ENCODE measurements around the gene ZNF76.

Gene ZNF76

GRCh38 chr6:35288834-35289233, 29.3 kb downstream of the ZNF76 start:
- peaks cover 70 to 96% of the 10 kb centered on the region in 2 experiments for H3K36me3 ChIP-seq (ENCODE audit: control insufficient read depth in 1 of 2, insufficient read depth in 2 of 2, low read depth in 1 of 2, low read length in 2 of 2)
- H2BK12ac ChIP-seq (ENCODE audit: low read length in 2 of 2): no peak overlapping the region
- H3K23ac ChIP-seq (ENCODE audit: low read length in 2 of 2): no peak overlapping the region
- H3K27me3 ChIP-seq (ENCODE audit: control insufficient read depth in 1 of 2, insufficient read depth in 1 of 2, low read length in 2 of 2): no peaks in the 10 kb centered on the region
- H2AFZ ChIP-seq (ENCODE audit: low read depth, low read length): no peak overlapping the region
- H2BK5ac ChIP-seq (ENCODE audit: low read depth, low read length, poor library complexity, severe bottlenecking): no peak overlapping the region
- H3K9me3 ChIP-seq (ENCODE audit: control insufficient read depth, low read length): no peaks in the 10 kb centered on the region
- no peak overlapping the region for H3K18ac ChIP-seq (ENCODE audit: low read depth in 1 of 2, low read length in 2 of 2)
- no peak overlapping the region for H4K91ac ChIP-seq (ENCODE audit: low read length)
- H3K4me1 ChIP-seq (ENCODE audit: control insufficient read depth, insufficient read depth, low read depth, low read length): peaks cover 18% of the 10 kb centered on the region
- H3K27ac ChIP-seq (ENCODE audit: low read length, poor library complexity, severe bottlenecking): no peak overlapping the region
- H4K8ac ChIP-seq (ENCODE audit: low read length): no peak overlapping the region
- DNase-seq: no peak
- no peak overlapping the region for H2AK5ac ChIP-seq (ENCODE audit: low read length, severe bottlenecking)
- H2BK120ac ChIP-seq (ENCODE audit: low read depth, low read length): no peak overlapping the region
- no peak overlapping the region for H3K14ac ChIP-seq (ENCODE audit: low read length in 2 of 2)
- H3K9ac ChIP-seq (ENCODE audit: low read length): no peak overlapping the region
- no peak overlapping the region for H3K4me3 ChIP-seq (ENCODE audit: insufficient read depth in 1 of 2, low read depth in 1 of 2, low read length in 2 of 2)
- no peaks in the 10 kb centered on the region for H3K79me1 ChIP-seq (replicated peaks; ENCODE audit: low read length, poor library complexity, severe bottlenecking)
- 67% methylated on average over 3 of the region's 4 CpGs for WGBS
- H3K4ac ChIP-seq (ENCODE audit: low read depth in 1 of 2, low read length in 2 of 2): no peak overlapping the region
- no peak overlapping the region for H3K4me2 ChIP-seq (ENCODE audit: low read length, poor library complexity, severe bottlenecking)
- H2BK15ac ChIP-seq (ENCODE audit: low read depth, poor library complexity, severe bottlenecking): no peak overlapping the region

- Histone ChIP-seq H3K4me2 (ENCODE audit: low read length, poor library complexity, severe bottlenecking) (no peak overlapping the region), H2BK5ac (ENCODE audit: low read depth, low read length, poor library complexity, severe bottlenecking) (no peak overlapping the region), H4K91ac (ENCODE audit: low read length) (no peak overlapping the region), H2BK12ac (ENCODE audit: low read length in 2 of 2) (no peak overlapping the region), H2BK120ac (ENCODE audit: low read depth, low read length) (no peak overlapping the region), H3K4me1 (ENCODE audit: control insufficient read depth, insufficient read depth, low read depth, low read length) (peaks cover 11% of the 10 kb centered on the region), H3K27me3 (ENCODE audit: control insufficient read depth in 1 of 2, insufficient read depth in 1 of 2, low read length in 2 of 2) (no peaks in the 10 kb centered on the region), H2AK5ac (ENCODE audit: low read length, severe bottlenecking) (no peak overlapping the region), H4K8ac (ENCODE audit: low read length) (no peak overlapping the region), H3K4ac (ENCODE audit: low read depth in 1 of 2, low read length in 2 of 2) (no peak overlapping the region), H3K79me1 (replicated peaks; ENCODE audit: low read length, poor library complexity, severe bottlenecking) (no peaks in the 10 kb centered on the region), H3K27ac (ENCODE audit: low read length, poor library complexity, severe bottlenecking) (no peak overlapping the region), H2AFZ (ENCODE audit: low read depth, low read length) (no peak overlapping the region), H3K9me3 (ENCODE audit: control insufficient read depth, low read length) (no peaks in the 10 kb centered on the region), H3K18ac (ENCODE audit: low read depth in 1 of 2, low read length in 2 of 2) (no peak overlapping the region), H3K36me3 (ENCODE audit: control insufficient read depth in 1 of 2, insufficient read depth in 2 of 2, low read depth in 1 of 2, low read length in 2 of 2) (peaks cover 82 to 96% of the 10 kb centered on the region in 2 experiments), H3K23ac (ENCODE audit: low read length in 2 of 2) (no peak overlapping the region), H3K9ac (ENCODE audit: low read length) (no peak overlapping the region), H2BK15ac (ENCODE audit: low read depth, poor library complexity, severe bottlenecking) (no peak overlapping the region), H3K14ac (ENCODE audit: low read length in 2 of 2) (no peak overlapping the region), H3K4me3 (ENCODE audit: insufficient read depth in 1 of 2, low read depth in 1 of 2, low read length in 2 of 2) (no peak overlapping the region)
- DNase-seq: no peak
- 96% methylated on average over 13 of the region's 13 CpGs for whole genome bisulfite sequencing
These were observed 32.0 kb downstream of the ZNF76 start for GRCh38 chr6:35291491-35291890.

GRCh38 chr6:35292494-35292893, 33.0 kb downstream of the ZNF76 start:
- no peak for DNase-seq

GRCh38 chr6:35293681-35294080, 34.1 kb downstream of the ZNF76 start:
- H3K27me3 ChIP-seq (ENCODE audit: control insufficient read depth in 1 of 2, insufficient read depth in 1 of 2, low read length in 2 of 2): no peaks in the 10 kb centered on the region
- H3K9me3 ChIP-seq (ENCODE audit: control insufficient read depth, low read length): no peaks in the 10 kb centered on the region
- H3K4me3 ChIP-seq (ENCODE audit: insufficient read depth in 1 of 2, low read depth in 1 of 2, low read length in 2 of 2): no peak overlapping the region
- H3K4me2 ChIP-seq (ENCODE audit: low read length, poor library complexity, severe bottlenecking): no peak overlapping the region
- no peak overlapping the region for H2BK5ac ChIP-seq (ENCODE audit: low read depth, low read length, poor library complexity, severe bottlenecking)
- no peak overlapping the region for H3K27ac ChIP-seq (ENCODE audit: low read length, poor library complexity, severe bottlenecking)
- no peak overlapping the region for H4K91ac ChIP-seq (ENCODE audit: low read length)
- H3K36me3 ChIP-seq (ENCODE audit: control insufficient read depth in 1 of 2, insufficient read depth in 2 of 2, low read depth in 1 of 2, low read length in 2 of 2): peaks cover 67 to 77% of the 10 kb centered on the region in 2 experiments
- H3K4ac ChIP-seq (ENCODE audit: low read depth in 1 of 2, low read length in 2 of 2): no peak overlapping the region
- no peak overlapping the region for H2BK120ac ChIP-seq (ENCODE audit: low read depth, low read length)
- H3K9ac ChIP-seq (ENCODE audit: low read length): no peak overlapping the region
- no peak overlapping the region for H3K18ac ChIP-seq (ENCODE audit: low read depth in 1 of 2, low read length in 2 of 2)
- H3K79me1 ChIP-seq (replicated peaks; ENCODE audit: low read length, poor library complexity, severe bottlenecking): no peaks in the 10 kb centered on the region
- no peak overlapping the region for H2BK12ac ChIP-seq (ENCODE audit: low read length in 2 of 2)
- H2AK5ac ChIP-seq (ENCODE audit: low read length, severe bottlenecking): no peak overlapping the region
- H2AFZ ChIP-seq (ENCODE audit: low read depth, low read length): no peak overlapping the region
- H4K8ac ChIP-seq (ENCODE audit: low read length): no peak overlapping the region
- DNase-seq: no peak
- H3K14ac ChIP-seq (ENCODE audit: low read length in 2 of 2): no peak overlapping the region
- H3K4me1 ChIP-seq (ENCODE audit: control insufficient read depth, insufficient read depth, low read depth, low read length): peaks cover 10% of the 10 kb centered on the region
- 91% methylated on average over 9 of the region's 9 CpGs for WGBS
- H2BK15ac ChIP-seq (ENCODE audit: low read depth, poor library complexity, severe bottlenecking): no peak overlapping the region
- no peak overlapping the region for H3K23ac ChIP-seq (ENCODE audit: low read length in 2 of 2)

More at GRCh38 chr6:35292494-35292893, 33.0 kb downstream of the ZNF76 start:
- H2BK15ac ChIP-seq (ENCODE audit: low read depth, poor library complexity, severe bottlenecking): no peak overlapping the region
- no peaks in the 10 kb centered on the region for H3K9me3 ChIP-seq (ENCODE audit: control insufficient read depth, low read length)
- no peak overlapping the region for H2AFZ ChIP-seq (ENCODE audit: low read depth, low read length)
- no peak overlapping the region for H3K4ac ChIP-seq (ENCODE audit: low read depth in 1 of 2, low read length in 2 of 2)
- no peak overlapping the region for H2BK12ac ChIP-seq (ENCODE audit: low read length in 2 of 2)
- no peak overlapping the region for H3K23ac ChIP-seq (ENCODE audit: low read length in 2 of 2)
- H4K91ac ChIP-seq (ENCODE audit: low read length): no peak overlapping the region
- no peaks in the 10 kb centered on the region for H3K79me1 ChIP-seq (replicated peaks; ENCODE audit: low read length, poor library complexity, severe bottlenecking)
- H3K9ac ChIP-seq (ENCODE audit: low read length): no peak overlapping the region
- no peak overlapping the region for H3K27ac ChIP-seq (ENCODE audit: low read length, poor library complexity, severe bottlenecking)
- no peaks in the 10 kb centered on the region for H3K27me3 ChIP-seq (ENCODE audit: control insufficient read depth in 1 of 2, insufficient read depth in 1 of 2, low read length in 2 of 2)
- no peak overlapping the region for H3K4me2 ChIP-seq (ENCODE audit: low read length, poor library complexity, severe bottlenecking)
- H3K4me3 ChIP-seq (ENCODE audit: insufficient read depth in 1 of 2, low read depth in 1 of 2, low read length in 2 of 2): no peak overlapping the region
- H3K36me3 ChIP-seq (ENCODE audit: control insufficient read depth in 1 of 2, insufficient read depth in 2 of 2, low read depth in 1 of 2, low read length in 2 of 2): peaks cover 73 to 89% of the 10 kb centered on the region in 2 experiments
- H2BK120ac ChIP-seq (ENCODE audit: low read depth, low read length): no peak overlapping the region
- no peak overlapping the region for H2AK5ac ChIP-seq (ENCODE audit: low read length, severe bottlenecking)
- no peak overlapping the region for H4K8ac ChIP-seq (ENCODE audit: low read length)
- 82% methylated on average over 15 of the region's 15 CpGs for WGBS
- peaks cover 12% of the 10 kb centered on the region for H3K4me1 ChIP-seq (ENCODE audit: control insufficient read depth, insufficient read depth, low read depth, low read length)
- H2BK5ac ChIP-seq (ENCODE audit: low read depth, low read length, poor library complexity, severe bottlenecking): no peak overlapping the region
- no peak overlapping the region for H3K18ac ChIP-seq (ENCODE audit: low read depth in 1 of 2, low read length in 2 of 2)
- H3K14ac ChIP-seq (ENCODE audit: low read length in 2 of 2): no peak overlapping the region
